ENCODE measurements around the gene ZBTB37. TPM values are rescaled to one million over a fixed set of nuclear protein-coding genes. Genes with fewer than 3 reads are reported as not detected.

Gene ZBTB37
- total and polyA plus RNA-seq, 9 of the 15 experiments (the other 6 are each of a cell fraction or from before 2014, with no cell fraction given) = 1.3 to 13.9 (median 5.4) TPM

DNA sequence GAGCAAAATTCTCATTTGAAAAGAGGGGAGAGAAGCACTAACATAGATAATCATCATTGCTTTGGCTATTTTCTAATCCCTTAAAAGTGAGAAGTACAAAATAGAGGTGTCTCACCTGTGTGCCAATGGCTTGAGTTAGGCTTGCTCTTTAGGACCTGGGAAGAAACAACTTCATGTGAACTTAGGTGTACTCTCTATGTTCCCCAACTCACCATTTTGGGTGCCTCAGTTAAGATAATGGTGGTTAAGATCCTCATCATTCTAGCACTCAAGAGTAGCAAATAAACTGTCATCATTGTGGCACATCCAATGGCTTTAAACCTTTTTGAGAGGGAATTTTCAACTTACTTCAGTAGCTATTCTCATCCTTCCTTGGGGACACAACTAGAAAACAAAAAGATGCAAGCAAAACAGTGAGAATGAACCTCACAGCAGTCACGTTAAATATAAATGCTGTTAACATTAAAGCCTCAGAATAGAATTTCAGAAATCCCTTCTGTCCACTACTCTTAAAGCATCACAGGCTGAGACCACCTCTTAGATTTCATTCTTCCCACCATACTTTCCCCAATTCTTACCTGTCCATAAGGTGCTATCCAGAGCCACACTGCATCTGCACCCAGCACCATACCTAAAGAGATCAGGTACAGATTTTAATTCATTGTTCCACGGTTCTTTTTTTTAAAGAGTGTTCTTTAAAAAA is 1.6 kb upstream of the ZBTB37 start:
- in situ Hi-C loops (cut with MboI) = no loop called here
- peak overlapping the region; percentile 86 for H3K4me3 ChIP-seq
- DNase-seq (ENCODE audit: extremely low read depth in 1 of 4, low spot score in 3 of 4) (peak in 1 of 4 experiments; percentile 44), FAIRE-seq (no peak), ATAC-seq (no peak)
- 0% methylated on average over 2 of the region's 2 CpGs for WGBS (ENCODE audit: insufficient coverage, low coverage, missing lambda C conversion rate)
- ChIA-PET CTCF (ENCODE audit: low intra/inter-chr PET ratio) (no interaction called here), POLR2A (interaction anchor here (1.1 to 9.7 kb wide), 9 partner anchors 13 to 436 kb away, joined by 3 to 183 read pairs (median 19); partner anchors contain the start of genes CENPL and DARS2)
- peak overlapping the region; percentile 95 for H3K27ac ChIP-seq (ENCODE audit: extremely low read depth, low read depth, low read length)
- intact Hi-C loops (cut with micrococcal nuclease) = loop anchor here (5.0 kb wide), 1 partner anchor 389 kb away; the partner anchor contains the start of gene PRDX6
- H3K27me3 ChIP-seq (ENCODE audit: control insufficient read depth in 2 of 2, insufficient read depth in 2 of 2, low read length in 2 of 2) = no peaks in the 10 kb centered on the region; a peak in 1 of 5 replicates
- H3K79me2 ChIP-seq (ENCODE audit: control insufficient read depth, insufficient read depth, low read length) = peaks cover 77% of the 10 kb centered on the region
- peak overlapping the region; percentile 100 for H3K4me2 ChIP-seq (ENCODE audit: insufficient read depth, low read length)
- H4K20me1 ChIP-seq (replicated peaks; ENCODE audit: control insufficient read depth, insufficient read depth, low read length) = peaks cover 47% of the 10 kb centered on the region
- H3K9me1 ChIP-seq (ENCODE audit: control insufficient read depth, insufficient read depth, low read length) = peaks cover 2% of the 10 kb centered on the region
- H3K9ac ChIP-seq (ENCODE audit: insufficient read depth in 1 of 2, low read depth in 2 of 2, low read length in 2 of 2) = peak overlapping the region; percentile 92 to 97
- no peak overlapping the region for H2AFZ ChIP-seq (ENCODE audit: low read depth, low read length)
- peaks cover 58% of the 10 kb centered on the region for H3K36me3 ChIP-seq (ENCODE audit: control insufficient read depth, insufficient read depth, low read length)
- no TSS peak for BruUV-seq (replicated peaks)
- H3K9me3 ChIP-seq (replicated peaks; ENCODE audit: control insufficient read depth, insufficient read depth, low read depth, low read length) = no peaks in the 10 kb centered on the region
- peaks cover 17 to 33% of the 10 kb centered on the region in 2 experiments for H3K4me1 ChIP-seq (replicated peaks in 1 of 2; ENCODE audit: control insufficient read depth in 2 of 2, insufficient read depth in 2 of 2, low read length in 2 of 2)
- TF ChIP-seq ILF3 (IDR thresholded peaks at IDR 0.05; ENCODE audit: borderline replicate concordance) (no peak), ATF1 (CRISPR knock-in tag; IDR thresholded peaks at IDR 0.05) (no peak), ATF1 (tag; IDR thresholded peaks at IDR 0.05) (no peak), BRCA1 (IDR thresholded peaks at IDR 0.05) (no peak), BRCA1 (CRISPR knock-in tag; IDR thresholded peaks at IDR 0.05) (no peak), TCF3 (CRISPR knock-in tag; IDR thresholded peaks at IDR 0.05) (no peak), KDM5B (IDR thresholded peaks at IDR 0.05; ENCODE audit: insufficient replicate concordance, low read depth, low read length) (peak; percentile 45), RNF2 (IDR thresholded peaks at IDR 0.05) (no peak), TAF1 (IDR thresholded peaks at IDR 0.05; ENCODE audit: control insufficient read depth, extremely low read depth, insufficient read depth, low read length, severe bottlenecking) (peak; percentile 11), MTA2 (IDR thresholded peaks at IDR 0.05; ENCODE audit: low read depth) (no peak), SMAD1 (IDR thresholded peaks at IDR 0.05; ENCODE audit: low read depth, low read length, partially characterized antibody) (peak; percentile 45), ETV5 (CRISPR knock-in tag; IDR thresholded peaks at IDR 0.05; ENCODE audit: low read depth) (no peak), ZNF668 (CRISPR knock-in tag; IDR thresholded peaks at IDR 0.05) (no peak), KLF6 (CRISPR knock-in tag; IDR thresholded peaks at IDR 0.05; ENCODE audit: borderline replicate concordance) (no peak), SIRT6 (IDR thresholded peaks at IDR 0.05; ENCODE audit: low read depth, low read length) (peak; percentile 37), ZNF253 (CRISPR knock-in tag; conservative IDR thresholded peaks at IDR 0.05) (no peak)
- TF ChIP-seq, protein P1, sequence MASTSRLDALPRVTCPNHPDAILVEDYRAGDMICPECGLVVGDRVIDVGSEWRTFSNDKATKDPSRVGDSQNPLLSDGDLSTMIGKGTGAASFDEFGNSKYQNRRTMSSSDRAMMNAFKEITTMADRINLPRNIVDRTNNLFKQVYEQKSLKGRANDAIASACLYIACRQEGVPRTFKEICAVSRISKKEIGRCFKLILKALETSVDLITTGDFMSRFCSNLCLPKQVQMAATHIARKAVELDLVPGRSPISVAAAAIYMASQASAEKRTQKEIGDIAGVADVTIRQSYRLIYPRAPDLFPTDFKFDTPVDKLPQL (IDR thresholded peaks at IDR 0.05; ENCODE audit: extremely low read depth, insufficient read length) = no peak
- TF ChIP-seq, protein P2, sequence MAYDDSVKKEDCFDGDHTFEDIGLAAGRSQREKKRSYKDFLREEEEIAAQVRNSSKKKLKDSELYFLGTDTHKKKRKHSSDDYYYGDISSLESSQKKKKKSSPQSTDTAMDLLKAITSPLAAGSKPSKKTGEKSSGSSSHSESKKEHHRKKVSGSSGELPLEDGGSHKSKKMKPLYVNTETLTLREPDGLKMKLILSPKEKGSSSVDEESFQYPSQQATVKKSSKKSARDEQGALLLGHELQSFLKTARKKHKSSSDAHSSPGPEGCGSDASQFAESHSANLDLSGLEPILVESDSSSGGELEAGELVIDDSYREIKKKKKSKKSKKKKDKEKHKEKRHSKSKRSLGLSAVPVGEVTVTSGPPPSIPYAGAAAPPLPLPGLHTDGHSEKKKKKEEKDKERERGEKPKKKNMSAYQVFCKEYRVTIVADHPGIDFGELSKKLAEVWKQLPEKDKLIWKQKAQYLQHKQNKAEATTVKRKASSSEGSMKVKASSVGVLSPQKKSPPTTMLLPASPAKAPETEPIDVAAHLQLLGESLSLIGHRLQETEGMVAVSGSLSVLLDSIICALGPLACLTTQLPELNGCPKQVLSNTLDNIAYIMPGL (CRISPR knock-in tag; IDR thresholded peaks at IDR 0.05) = peak; percentile 28; the same call in 1 of the 2 replicates
- TF ChIP-seq, protein P3, sequence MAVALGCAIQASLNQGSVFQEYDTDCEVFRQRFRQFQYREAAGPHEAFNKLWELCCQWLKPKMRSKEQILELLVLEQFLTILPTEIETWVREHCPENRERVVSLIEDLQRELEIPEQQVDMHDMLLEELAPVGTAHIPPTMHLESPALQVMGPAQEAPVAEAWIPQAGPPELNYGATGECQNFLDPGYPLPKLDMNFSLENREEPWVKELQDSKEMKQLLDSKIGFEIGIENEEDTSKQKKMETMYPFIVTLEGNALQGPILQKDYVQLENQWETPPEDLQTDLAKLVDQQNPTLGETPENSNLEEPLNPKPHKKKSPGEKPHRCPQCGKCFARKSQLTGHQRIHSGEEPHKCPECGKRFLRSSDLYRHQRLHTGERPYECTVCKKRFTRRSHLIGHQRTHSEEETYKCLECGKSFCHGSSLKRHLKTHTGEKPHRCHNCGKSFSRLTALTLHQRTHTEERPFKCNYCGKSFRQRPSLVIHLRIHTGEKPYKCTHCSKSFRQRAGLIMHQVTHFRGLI (CRISPR knock-in tag; IDR thresholded peaks at IDR 0.05) = no peak

All from K562 (cell line).